ENCODE measurements around the gene TNFAIP3.
"Not testable (repeated sequence)": the region's sequence is repeated elsewhere in the genome, so short reads cannot be mapped to it uniquely, and the experiment has no call there.

The TNFAIP3 gene

GRCh38 chr6:137839076-137839475 lies 28.0 kb upstream of the TNFAIP3 start:
- no peak for TF ChIP-seq CTCF (IDR thresholded peaks at IDR 0.05; ENCODE audit: low read depth, low read length)

GRCh38 chr6:137840252-137840651 lies 26.8 kb upstream of the TNFAIP3 start:
- H3K9me3 ChIP-seq (ENCODE audit: severe bottlenecking): peaks cover 2% of the 10 kb centered on the region
- no peak for DNase-seq
- TF ChIP-seq CTCF (IDR thresholded peaks at IDR 0.05; ENCODE audit: low read depth, low read length): no peak

More at GRCh38 chr6:137839076-137839475, 28.0 kb upstream of the TNFAIP3 start:
- DNase-seq: no peak
- peaks cover 2% of the 10 kb centered on the region for H3K9me3 ChIP-seq (ENCODE audit: severe bottlenecking)
- H3K27me3 ChIP-seq (ENCODE audit: insufficient read depth, low read depth, severe bottlenecking): no peaks in the 10 kb centered on the region
- no peak overlapping the region for H3K4me3 ChIP-seq (ENCODE audit: low read depth, low read length)
- H3K36me3 ChIP-seq: no peaks in the 10 kb centered on the region
- H3K27ac ChIP-seq: no peak overlapping the region

GRCh38 chr6:137843211-137843610 lies 23.8 kb upstream of the TNFAIP3 start:
- Histone ChIP-seq H3K4me3 (ENCODE audit: low read depth, low read length) (no peak overlapping the region), H3K9me3 (ENCODE audit: severe bottlenecking) (no peaks in the 10 kb centered on the region), H3K27ac (no peak overlapping the region), H3K27me3 (ENCODE audit: insufficient read depth, low read depth, severe bottlenecking) (no peaks in the 10 kb centered on the region), H3K36me3 (no peaks in the 10 kb centered on the region)
- DNase-seq: no peak
- no peak for TF ChIP-seq CTCF (IDR thresholded peaks at IDR 0.05; ENCODE audit: low read depth, low read length)

More at GRCh38 chr6:137840252-137840651, 26.8 kb upstream of the TNFAIP3 start:
- H3K27me3 ChIP-seq (ENCODE audit: insufficient read depth, low read depth, severe bottlenecking): no peaks in the 10 kb centered on the region
- no peak overlapping the region for H3K4me3 ChIP-seq (ENCODE audit: low read depth, low read length)
- no peak overlapping the region for H3K27ac ChIP-seq
- no peaks in the 10 kb centered on the region for H3K36me3 ChIP-seq

GRCh38 chr6:137844327-137844726 lies 22.7 kb upstream of the TNFAIP3 start:
- DNase-seq; H3K27me3 ChIP-seq (ENCODE audit: insufficient read depth, low read depth, severe bottlenecking); H3K9me3 ChIP-seq (ENCODE audit: severe bottlenecking); H3K27ac ChIP-seq; H3K4me3 ChIP-seq (ENCODE audit: low read depth, low read length); H3K36me3 ChIP-seq: not testable (repeated sequence)

- not testable (repeated sequence) for H3K9me3 ChIP-seq (ENCODE audit: severe bottlenecking); DNase-seq; H3K27me3 ChIP-seq (ENCODE audit: insufficient read depth, low read depth, severe bottlenecking); H3K4me3 ChIP-seq (ENCODE audit: low read depth, low read length); H3K27ac ChIP-seq; H3K36me3 ChIP-seq
These were observed 22.3 kb upstream of the TNFAIP3 start for GRCh38 chr6:137844773-137845172.

- no peak for TF ChIP-seq CTCF (IDR thresholded peaks at IDR 0.05; ENCODE audit: low read depth, low read length)
These were observed 21.6 kb upstream of the TNFAIP3 start for GRCh38 chr6:137845460-137845859.

GRCh38 chr6:137846274-137846673 lies 20.8 kb upstream of the TNFAIP3 start:
- H3K27ac ChIP-seq: no peak overlapping the region
- no peak for DNase-seq
- no peaks in the 10 kb centered on the region for H3K36me3 ChIP-seq
- no peak for TF ChIP-seq CTCF (IDR thresholded peaks at IDR 0.05; ENCODE audit: low read depth, low read length)
- no peak overlapping the region for H3K4me3 ChIP-seq (ENCODE audit: low read depth, low read length)
- no peaks in the 10 kb centered on the region for H3K27me3 ChIP-seq (ENCODE audit: insufficient read depth, low read depth, severe bottlenecking)
- H3K9me3 ChIP-seq (ENCODE audit: severe bottlenecking): no peaks in the 10 kb centered on the region

More at GRCh38 chr6:137845460-137845859, 21.6 kb upstream of the TNFAIP3 start:
- Histone ChIP-seq H3K27ac (no peak overlapping the region), H3K27me3 (ENCODE audit: insufficient read depth, low read depth, severe bottlenecking) (no peaks in the 10 kb centered on the region), H3K36me3 (no peaks in the 10 kb centered on the region), H3K9me3 (ENCODE audit: severe bottlenecking) (no peaks in the 10 kb centered on the region), H3K4me3 (ENCODE audit: low read depth, low read length) (no peak overlapping the region)
- no peak for DNase-seq
